UCSD-AML1 (cell line): ENCODE results near the gene GAL3ST2.
"Not testable (repeated sequence)": the region's sequence is repeated elsewhere in the genome, so short reads cannot be mapped to it uniquely, and the experiment has no call there.

Experiments
- DNase-seq: peaks from one replicate; lab custom pipeline; 2025; ENCODE audit not compliant: unreplicated experiment; lab: John Stamatoyannopoulos, UW

GAL3ST2 gene

GRCh38 chr2:241817821-241818215, 41.2 kb downstream of the GAL3ST2 start:
- DNase-seq: not testable (repeated sequence)

GRCh38 chr2:241818229-241818942, 41.8 kb downstream of the GAL3ST2 start:
- no peak for DNase-seq

- no peak for DNase-seq
These were observed 42.3 kb downstream of the GAL3ST2 start for GRCh38 chr2:241818943-241819270.

- DNase-seq: not testable (repeated sequence)
These were observed 43.5 kb downstream of the GAL3ST2 start for GRCh38 chr2:241819947-241820624.

- no peak for DNase-seq
These were observed 44.2 kb downstream of the GAL3ST2 start for GRCh38 chr2:241820625-241821384.

- peak; percentile 77 for DNase-seq
These were observed 45.0 kb downstream of the GAL3ST2 start for GRCh38 chr2:241821460-241822263.

GRCh38 chr2:241822264-241822623, 45.6 kb downstream of the GAL3ST2 start:
- no peak for DNase-seq

GRCh38 chr2:241823531-241824437, 47.2 kb downstream of the GAL3ST2 start:
- DNase-seq: not testable (repeated sequence)

- no peak for DNase-seq
These were observed 50.8 kb downstream of the GAL3ST2 start for GRCh38 chr2:241827394-241827793.

- DNase-seq: no peak
These were observed 56.6 kb downstream of the GAL3ST2 start for GRCh38 chr2:241833101-241833663.

GRCh38 chr2:241833756-241834526, 57.3 kb downstream of the GAL3ST2 start:
- DNase-seq: not testable (repeated sequence)

GRCh38 chr2:241834527-241835210, 58.0 kb downstream of the GAL3ST2 start:
- DNase-seq: no peak

- no peak for DNase-seq
These were observed 59.0 kb downstream of the GAL3ST2 start for GRCh38 chr2:241835611-241836010.

- no peak for DNase-seq
These were observed 59.7 kb downstream of the GAL3ST2 start for GRCh38 chr2:241836292-241836691.

GRCh38 chr2:241837197-241837965, 60.8 kb downstream of the GAL3ST2 start:
- no peak for DNase-seq

- DNase-seq: no peak
These were observed 64.8 kb downstream of the GAL3ST2 start for GRCh38 chr2:241841181-241842066.

GRCh38 chr2:241842067-241842415, 65.4 kb downstream of the GAL3ST2 start:
- no peak for DNase-seq
